Measurements from ENCODE around the gene NBAS. TPM values are rescaled to one million over a fixed set of nuclear protein-coding genes. Genes with fewer than 3 reads are reported as not detected.

The NBAS gene
- polyA plus RNA-seq, 1 of the 3 experiments (the other 2 are of a cell fraction): 12.0 TPM

- TF ChIP-seq EZH2phosphoT487 (IDR thresholded peaks at IDR 0.05; ENCODE audit: borderline replicate concordance, low read depth) (no peak), CTCF (IDR thresholded peaks at IDR 0.05) (no peak), CHD2 (IDR thresholded peaks at IDR 0.05; ENCODE audit: low read length, partially characterized antibody) (no peak), TEAD4 (IDR thresholded peaks at IDR 0.05; ENCODE audit: borderline replicate concordance, insufficient read depth) (no peak), NFIC (IDR thresholded peaks at IDR 0.05; ENCODE audit: borderline replicate concordance) (no peak), POLR2AphosphoS5 (IDR thresholded peaks at IDR 0.05; ENCODE audit: low read depth, low read length) (no peak), SIN3A (IDR thresholded peaks at IDR 0.05; ENCODE audit: borderline replicate concordance, low read depth, low read length) (no peak), SMC3 (IDR thresholded peaks at IDR 0.05; ENCODE audit: low read depth, low read length) (no peak), YY1 (IDR thresholded peaks at IDR 0.05; ENCODE audit: low read depth) (no peak), GATA2 (CRISPR knock-in tag; IDR thresholded peaks at IDR 0.05) (no peak), FOSL2 (IDR thresholded peaks at IDR 0.05; ENCODE audit: borderline replicate concordance, low read depth) (no peak), FOXJ3 (CRISPR knock-in tag; IDR thresholded peaks at IDR 0.05) (no peak), RFX5 (IDR thresholded peaks at IDR 0.05; ENCODE audit: low read length) (no peak)
- TF ChIP-seq, protein P1, sequence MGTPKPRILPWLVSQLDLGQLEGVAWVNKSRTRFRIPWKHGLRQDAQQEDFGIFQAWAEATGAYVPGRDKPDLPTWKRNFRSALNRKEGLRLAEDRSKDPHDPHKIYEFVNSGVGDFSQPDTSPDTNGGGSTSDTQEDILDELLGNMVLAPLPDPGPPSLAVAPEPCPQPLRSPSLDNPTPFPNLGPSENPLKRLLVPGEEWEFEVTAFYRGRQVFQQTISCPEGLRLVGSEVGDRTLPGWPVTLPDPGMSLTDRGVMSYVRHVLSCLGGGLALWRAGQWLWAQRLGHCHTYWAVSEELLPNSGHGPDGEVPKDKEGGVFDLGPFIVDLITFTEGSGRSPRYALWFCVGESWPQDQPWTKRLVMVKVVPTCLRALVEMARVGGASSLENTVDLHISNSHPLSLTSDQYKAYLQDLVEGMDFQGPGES (IDR thresholded peaks at IDR 0.05; ENCODE audit: low read depth, low read length): no peak
- TF ChIP-seq, protein P2, sequence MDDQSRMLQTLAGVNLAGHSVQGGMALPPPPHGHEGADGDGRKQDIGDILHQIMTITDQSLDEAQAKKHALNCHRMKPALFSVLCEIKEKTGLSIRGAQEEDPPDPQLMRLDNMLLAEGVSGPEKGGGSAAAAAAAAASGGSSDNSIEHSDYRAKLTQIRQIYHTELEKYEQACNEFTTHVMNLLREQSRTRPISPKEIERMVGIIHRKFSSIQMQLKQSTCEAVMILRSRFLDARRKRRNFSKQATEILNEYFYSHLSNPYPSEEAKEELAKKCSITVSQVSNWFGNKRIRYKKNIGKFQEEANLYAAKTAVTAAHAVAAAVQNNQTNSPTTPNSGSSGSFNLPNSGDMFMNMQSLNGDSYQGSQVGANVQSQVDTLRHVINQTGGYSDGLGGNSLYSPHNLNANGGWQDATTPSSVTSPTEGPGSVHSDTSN (IDR thresholded peaks at IDR 0.05): no peak
- TF ChIP-seq, protein P3, sequence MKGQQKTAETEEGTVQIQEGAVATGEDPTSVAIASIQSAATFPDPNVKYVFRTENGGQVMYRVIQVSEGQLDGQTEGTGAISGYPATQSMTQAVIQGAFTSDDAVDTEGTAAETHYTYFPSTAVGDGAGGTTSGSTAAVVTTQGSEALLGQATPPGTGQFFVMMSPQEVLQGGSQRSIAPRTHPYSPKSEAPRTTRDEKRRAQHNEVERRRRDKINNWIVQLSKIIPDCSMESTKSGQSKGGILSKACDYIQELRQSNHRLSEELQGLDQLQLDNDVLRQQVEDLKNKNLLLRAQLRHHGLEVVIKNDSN (IDR thresholded peaks at IDR 0.05; ENCODE audit: borderline replicate concordance, low read depth): no peak
- H3K9me3 ChIP-seq: no peaks in the 10 kb centered on the region
- H3F3A ChIP-seq (replicated peaks; ENCODE audit: insufficient read depth): no peaks in the 10 kb centered on the region
- H3K27me3 ChIP-seq (ENCODE audit: insufficient read depth): no peaks in the 10 kb centered on the region
- H3K9ac ChIP-seq: no peak overlapping the region
- CTCF ChIA-PET: no interaction called here
- H3K4me1 ChIP-seq (ENCODE audit: control insufficient read depth in 1 of 2, insufficient read depth in 2 of 2, low read depth in 1 of 2, low read length in 1 of 2): no peaks in the 10 kb centered on the region
- no peak for DNase-seq
- H3K4me2 ChIP-seq: no peak overlapping the region
- H4K20me1 ChIP-seq (ENCODE audit: insufficient read depth): no peaks in the 10 kb centered on the region
- no peak overlapping the region for H2AFZ ChIP-seq (ENCODE audit: low read depth)
- POLR2A ChIA-PET: no interaction called here
- H3K36me3 ChIP-seq (replicated peaks in 1 of 2; ENCODE audit: control insufficient read depth in 1 of 2, insufficient read depth in 2 of 2, low read length in 1 of 2): no peaks in the 10 kb centered on the region
- H3K4me3 ChIP-seq (ENCODE audit: low read depth in 2 of 2, low read length in 1 of 2): no peak overlapping the region
- H3K9me2 ChIP-seq: no peaks in the 10 kb centered on the region
- H3K27ac ChIP-seq (ENCODE audit: low read depth in 2 of 2, low read length in 1 of 2): no peak overlapping the region
- no peaks in the 10 kb centered on the region for H3K79me2 ChIP-seq (ENCODE audit: insufficient read depth)
These were observed 427.7 kb downstream of the NBAS start for GRCh38 chr2:15133461-15133860.

All from SK-N-SH (cell line).